Stimulated activated CD4-positive, alpha-beta T cell treated with anti-CD3 and anti-CD28 coated beads, Interleukin-1b, Interleukin-23, amount 100 ng/mL, for 1 hour (primary cell): ENCODE measurements around the gene PPP1R12B.
"Not testable (repeated sequence)": the region's sequence is repeated elsewhere in the genome, so short reads cannot be mapped to it uniquely, and the experiment has no call there.

Experiments
- DNase-seq, 2 donors: peaks; one replicate each; pipeline ENCODE4 v3.0.0-alpha.2; 2020; ENCODE audit warnings: low read depth in 2 of 2

The PPP1R12B gene

GRCh38 chr1:202398439-202398838, 49.9 kb downstream of the PPP1R12B start:
- not testable (repeated sequence) for DNase-seq

GRCh38 chr1:202401771-202402170, 53.3 kb downstream of the PPP1R12B start:
- DNase-seq, result not testable (repeated sequence)

GRCh38 chr1:202403381-202403780, 54.9 kb downstream of the PPP1R12B start:
- DNase-seq, result not testable (repeated sequence)

- DNase-seq, result no peak
Measured at GRCh38 chr1:202405928-202406327, 57.4 kb downstream of the PPP1R12B start.

GRCh38 chr1:202406896-202407295, 58.4 kb downstream of the PPP1R12B start:
- not testable (repeated sequence) for DNase-seq

- DNase-seq, result not testable (repeated sequence)
Measured at GRCh38 chr1:202407378-202407777, 58.9 kb downstream of the PPP1R12B start.

GRCh38 chr1:202410251-202410650, 61.8 kb downstream of the PPP1R12B start:
- not testable (repeated sequence) for DNase-seq

- not testable (repeated sequence) for DNase-seq
Measured at GRCh38 chr1:202410854-202411357, 62.4 kb downstream of the PPP1R12B start.

- no peak for DNase-seq
Measured at GRCh38 chr1:202411422-202411821, 62.9 kb downstream of the PPP1R12B start.

- DNase-seq, result not testable (repeated sequence)
Measured at GRCh38 chr1:202412421-202412820, 63.9 kb downstream of the PPP1R12B start.

GRCh38 chr1:202416641-202417040, 68.1 kb downstream of the PPP1R12B start:
- no peak for DNase-seq

- not testable (repeated sequence) for DNase-seq
Measured at GRCh38 chr1:202417141-202417540, 68.6 kb downstream of the PPP1R12B start.

- not testable (repeated sequence) for DNase-seq
Measured at GRCh38 chr1:202417762-202418201, 69.3 kb downstream of the PPP1R12B start.

- not testable (repeated sequence) for DNase-seq
Measured at GRCh38 chr1:202419731-202420130, 71.2 kb downstream of the PPP1R12B start.

GRCh38 chr1:202420422-202421094, 72.1 kb downstream of the PPP1R12B start:
- not testable (repeated sequence) for DNase-seq

- not testable (repeated sequence) for DNase-seq
Measured at GRCh38 chr1:202422709-202423108, 74.2 kb downstream of the PPP1R12B start.

- DNase-seq, result not testable (repeated sequence)
Measured at GRCh38 chr1:202424260-202424659, 75.8 kb downstream of the PPP1R12B start.

- DNase-seq, result not testable (repeated sequence)
Measured at GRCh38 chr1:202430111-202430510, 81.6 kb downstream of the PPP1R12B start.

GRCh38 chr1:202432338-202432737, 83.8 kb downstream of the PPP1R12B start:
- not testable (repeated sequence) for DNase-seq

GRCh38 chr1:202433155-202434043, 84.9 kb downstream of the PPP1R12B start:
- no peak for DNase-seq

GRCh38 chr1:202434059-202434458, 85.6 kb downstream of the PPP1R12B start:
- DNase-seq, result no peak
